Stimulated activated CD8-positive, alpha-beta memory T cell treated with anti-CD3 and anti-CD28 coated beads, Interleukin-4, amount 100 ng/mL, for 24 hours (primary cell): ENCODE measurements around the gene NMNAT2.
"Not testable (repeated sequence)": the region's sequence is repeated elsewhere in the genome, so short reads cannot be mapped to it uniquely, and the experiment has no call there.

ENCODE experiments used
- DNase-seq: peaks from one replicate; pipeline ENCODE4 v3.0.0-alpha.2; 2020; ENCODE audit warnings: low read depth

NMNAT2 gene

DNA sequence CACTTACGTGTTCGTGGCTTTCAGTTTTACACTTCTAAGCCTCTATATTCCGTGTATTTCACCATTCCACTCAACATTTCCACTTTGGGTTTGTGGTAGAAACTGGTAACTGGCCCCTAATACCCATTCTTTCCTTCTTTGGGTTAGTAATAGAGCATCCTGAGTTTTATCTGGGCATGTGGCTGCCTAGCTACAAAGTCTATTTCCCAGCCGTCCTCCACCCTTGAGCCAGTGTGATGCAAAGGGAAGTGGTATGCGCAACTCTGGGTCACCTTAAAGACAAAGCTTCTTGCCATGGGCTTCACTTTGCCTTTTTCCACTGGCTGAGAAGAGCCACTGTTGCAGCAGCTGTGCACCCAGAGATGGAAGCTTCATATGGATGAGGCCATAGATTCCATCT is 158.3 kb downstream of the NMNAT2 start:
- no peak for DNase-seq

DNA sequence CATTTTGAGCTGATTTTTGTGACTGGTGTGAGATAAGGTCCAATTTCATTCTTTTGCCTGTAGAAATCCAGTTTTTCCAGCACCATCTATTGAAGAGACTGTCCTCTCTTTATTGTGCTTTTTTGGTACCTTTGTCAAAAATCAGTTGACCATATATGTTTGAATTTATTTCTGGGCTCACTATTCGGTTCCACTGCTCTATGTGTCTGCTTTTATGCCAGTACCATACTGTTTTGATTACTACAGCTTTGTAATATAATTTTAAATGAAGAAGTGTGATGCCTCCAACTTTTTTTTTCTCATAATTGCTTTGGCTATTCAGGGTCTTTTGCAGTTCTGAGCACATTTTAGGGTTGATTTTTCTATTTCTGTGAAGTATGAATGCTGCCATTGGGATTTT is 163.1 kb downstream of the NMNAT2 start:
- no peak for DNase-seq

GRCh38 chr1:183251959-183252450 is 166.2 kb downstream of the NMNAT2 start:
- DNase-seq: no peak

- DNase-seq: no peak
Measured at GRCh38 chr1:183251101-183251958, 166.8 kb downstream of the NMNAT2 start.

DNA sequence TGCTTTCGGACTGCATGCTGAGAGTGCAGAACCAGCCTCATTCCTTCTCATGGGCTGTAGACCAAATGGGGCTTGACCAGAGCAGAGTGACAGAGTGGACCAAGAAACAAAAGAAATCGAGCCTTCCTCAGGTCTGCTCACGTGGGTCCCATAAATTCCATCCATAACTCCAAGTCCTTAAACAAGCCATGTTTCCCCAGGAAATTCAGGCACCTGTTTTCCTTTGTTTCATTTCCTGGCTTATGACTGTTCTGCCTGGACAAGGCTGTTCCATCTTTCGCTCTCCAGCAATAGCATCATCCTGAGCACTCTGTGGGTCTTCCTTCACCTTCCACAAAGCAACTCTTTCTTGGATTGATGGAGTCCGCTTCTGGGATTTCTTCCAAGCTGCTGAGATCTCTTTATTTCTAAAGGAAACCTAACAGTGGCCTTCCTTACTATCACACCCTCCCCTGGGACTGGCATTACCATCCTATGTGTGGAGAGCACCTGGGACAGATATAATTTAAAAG is 168.2 kb downstream of the NMNAT2 start:
- DNase-seq: no peak

DNA sequence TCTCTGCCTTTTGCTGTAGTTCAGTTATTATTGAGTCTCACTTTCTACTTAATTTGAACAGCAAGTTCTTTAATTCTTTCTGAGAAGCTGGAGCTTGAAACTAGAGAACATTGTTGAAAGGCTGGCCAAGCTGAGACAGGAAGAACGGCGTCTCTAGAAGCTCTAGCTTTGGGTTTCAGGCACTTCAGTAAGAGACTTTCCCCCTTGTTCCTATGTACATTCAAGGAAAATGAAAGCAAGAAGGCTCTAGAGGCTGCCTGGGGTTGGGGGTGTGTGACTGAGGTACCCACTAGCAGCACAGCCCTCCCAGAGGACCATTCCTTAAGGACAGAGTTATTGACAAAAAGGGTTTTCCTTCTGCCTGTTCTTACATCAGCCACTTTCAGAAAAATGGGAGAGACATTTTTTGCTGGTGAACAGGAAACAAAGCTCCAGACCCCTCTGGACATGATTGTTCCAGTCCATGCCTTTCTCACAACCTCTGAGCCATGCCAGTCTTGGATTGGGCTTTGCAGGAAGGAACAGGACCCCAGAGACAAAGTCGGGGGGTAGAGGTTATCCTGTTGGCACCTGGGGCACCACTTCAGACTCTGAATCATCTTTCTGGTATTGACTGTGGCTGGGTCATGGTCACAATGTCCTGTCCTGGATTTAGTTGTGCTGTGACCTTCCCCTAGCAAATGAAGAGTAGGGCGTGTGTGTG is 169.0 kb downstream of the NMNAT2 start:
- no peak for DNase-seq

GRCh38 chr1:183247931-183248330 is 170.2 kb downstream of the NMNAT2 start:
- DNase-seq: no peak

DNA sequence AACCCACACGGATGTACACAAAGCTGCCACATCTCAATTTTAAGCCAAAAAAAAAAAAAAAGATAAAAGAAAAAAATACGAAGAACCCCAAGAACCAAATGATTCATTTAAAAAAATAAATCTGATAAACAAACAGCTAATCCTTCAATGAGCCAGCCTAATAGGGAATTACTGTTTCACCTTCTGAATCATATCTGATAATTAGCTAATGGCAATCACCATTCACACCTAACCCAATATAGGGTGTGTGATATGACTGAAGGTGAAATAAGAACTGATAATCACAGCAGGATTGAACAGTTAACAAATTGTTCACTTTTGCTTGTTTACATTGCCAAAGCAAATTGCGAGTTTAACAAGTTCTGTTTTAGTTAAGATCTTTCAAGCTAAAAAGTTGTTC is 170.7 kb downstream of the NMNAT2 start:
- DNase-seq: no peak

GRCh38 chr1:183247066-183247465 is 171.1 kb downstream of the NMNAT2 start:
- no peak for DNase-seq

DNA sequence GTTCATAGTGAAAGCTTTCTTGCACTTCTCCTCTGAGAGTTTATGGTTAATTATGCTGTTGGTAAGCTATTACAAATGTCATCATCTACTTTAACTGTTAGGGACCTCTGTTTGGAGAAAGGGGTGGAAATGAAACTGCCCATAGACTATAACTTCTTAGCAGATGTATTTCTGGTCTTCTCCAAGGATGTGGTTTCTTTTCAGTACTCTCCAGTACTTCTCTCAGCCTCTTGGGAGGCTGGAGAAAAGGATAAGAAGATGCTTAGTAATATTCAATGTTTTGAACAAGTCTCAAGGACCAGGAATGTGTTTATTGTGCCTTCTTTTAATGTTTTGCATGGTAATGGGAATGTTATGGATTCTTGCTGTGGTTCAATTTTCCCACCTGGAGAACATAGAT is 171.7 kb downstream of the NMNAT2 start:
- no peak for DNase-seq

DNA sequence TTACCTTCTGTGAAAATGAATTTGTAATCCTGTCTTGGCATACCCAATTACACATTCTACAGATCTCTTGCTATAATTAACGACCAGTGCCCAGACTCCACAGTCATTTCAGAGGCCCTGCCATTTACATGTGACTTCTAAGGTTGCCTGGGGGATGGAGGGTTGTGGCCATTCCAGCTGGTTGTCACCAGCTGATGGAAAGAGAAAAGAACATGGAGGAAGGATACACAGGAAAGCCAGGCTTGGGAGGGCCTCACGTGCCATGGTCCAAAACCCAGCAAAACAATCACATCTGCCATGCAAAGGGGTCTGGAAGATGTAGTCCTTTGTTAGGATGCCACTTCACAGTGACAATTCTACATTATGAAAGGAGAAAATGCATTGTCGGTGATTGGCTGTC is 172.8 kb downstream of the NMNAT2 start:
- DNase-seq: no peak

- no peak for DNase-seq
Measured at GRCh38 chr1:183244466-183244865, 173.7 kb downstream of the NMNAT2 start.

GRCh38 chr1:183243161-183244050 is 174.8 kb downstream of the NMNAT2 start:
- no peak for DNase-seq

DNA sequence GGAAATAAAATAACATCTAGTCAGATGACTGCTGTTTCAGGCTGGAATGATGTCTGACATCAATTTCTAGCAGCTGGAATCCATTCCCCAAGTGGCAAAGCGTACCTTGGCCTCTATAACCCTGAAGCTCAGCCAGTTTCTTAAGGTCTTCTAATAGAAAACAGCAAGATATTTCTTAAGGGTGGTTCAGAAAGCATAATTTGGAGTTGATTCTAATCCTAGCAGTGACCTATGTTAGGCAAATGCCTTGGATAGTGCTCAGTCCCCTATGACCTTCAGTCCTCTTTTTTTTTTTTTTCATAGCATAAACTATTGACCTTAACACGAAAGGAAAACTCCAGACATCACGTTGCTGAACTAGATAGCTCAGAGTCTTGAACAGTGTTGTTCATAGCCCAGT is 175.6 kb downstream of the NMNAT2 start:
- no peak for DNase-seq

GRCh38 chr1:183241471-183241870 is 176.7 kb downstream of the NMNAT2 start:
- DNase-seq: no peak

- DNase-seq: not testable (repeated sequence)
Measured at GRCh38 chr1:183240853-183241252, 177.3 kb downstream of the NMNAT2 start.

GRCh38 chr1:183240526-183240825 is 177.7 kb downstream of the NMNAT2 start:
- DNase-seq: no peak

GRCh38 chr1:183239793-183240525 is 178.2 kb downstream of the NMNAT2 start:
- no peak for DNase-seq

DNA sequence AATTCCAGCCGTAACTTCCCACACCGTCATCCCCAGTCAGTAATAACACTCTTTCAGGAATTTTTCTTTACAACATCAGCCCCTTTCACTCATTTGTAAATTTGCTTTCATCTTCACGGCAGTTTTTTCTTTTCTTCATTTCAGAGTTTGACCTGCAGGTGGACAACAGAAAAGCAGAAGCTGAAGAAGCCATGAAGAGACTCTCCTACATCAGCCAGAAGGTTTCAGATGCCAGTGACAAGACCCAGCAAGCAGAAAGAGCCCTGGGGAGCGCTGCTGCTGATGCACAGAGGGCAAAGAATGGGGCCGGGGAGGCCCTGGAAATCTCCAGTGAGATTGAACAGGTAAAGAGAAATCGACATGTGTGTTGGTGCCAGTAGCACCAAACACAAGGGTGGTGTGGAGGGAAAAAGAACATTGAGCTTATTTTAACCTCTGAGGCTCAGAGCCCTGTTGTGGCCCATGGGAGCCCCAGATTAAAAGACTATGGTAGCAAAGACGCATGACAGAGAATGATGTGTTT is 178.9 kb downstream of the NMNAT2 start:
- no peak for DNase-seq

DNA sequence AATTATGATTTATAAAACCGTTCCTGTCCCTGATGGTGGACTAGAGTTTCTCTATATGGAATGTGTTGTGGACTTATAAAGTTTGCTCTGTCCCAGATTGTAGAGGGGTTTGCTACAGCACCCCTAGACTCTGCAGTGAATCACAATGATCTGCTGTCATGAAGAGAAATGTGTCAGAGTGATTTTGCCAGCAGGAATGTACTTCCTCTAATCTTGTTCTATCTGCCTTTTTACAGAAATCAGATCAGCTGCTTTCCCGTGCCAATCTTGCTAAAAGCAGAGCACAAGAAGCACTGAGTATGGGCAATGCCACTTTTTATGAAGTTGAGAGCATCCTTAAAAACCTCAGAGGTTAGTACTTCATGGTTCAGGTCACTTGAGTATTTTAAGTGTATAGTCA is 180.1 kb downstream of the NMNAT2 start:
- no peak for DNase-seq

DNA sequence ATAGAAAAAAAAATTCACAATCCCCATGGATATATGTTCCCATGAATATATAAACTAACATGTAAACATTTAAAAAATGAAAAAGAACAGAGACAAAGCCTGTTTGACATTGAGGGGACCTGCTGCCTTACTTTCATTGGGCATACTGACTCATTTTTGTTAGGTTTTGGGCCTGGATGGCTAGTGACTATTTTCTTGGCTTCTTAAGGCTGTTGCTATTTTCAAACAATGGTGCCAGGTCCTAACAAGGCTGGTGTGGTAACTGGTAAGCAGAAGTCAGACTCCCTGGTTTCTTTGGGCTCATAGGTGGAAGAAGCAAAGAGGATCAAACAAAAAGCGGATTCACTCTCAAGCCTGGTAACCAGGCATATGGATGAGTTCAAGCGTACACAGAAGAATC is 181.1 kb downstream of the NMNAT2 start:
- no peak for DNase-seq
